ENCODE results near the gene TTC33.

The TTC33 gene

GRCh38 chr5:40679913-40680681 is 75.7 kb downstream of the TTC33 start, which contains the start of gene PTGER4:
TSS of gene PTGER4 (plus strand) at chr5:40679915. CDS start at chr5:40680994, 1,079 bp downstream.
- DNase-seq (ENCODE audit: low read depth) = peak; percentile 39

- peak; percentile 94 for DNase-seq (ENCODE audit: low read depth)
These were observed 76.4 kb downstream of the TTC33 start for GRCh38 chr5:40679148-40679912.

GRCh38 chr5:40678460-40679147 is 77.2 kb downstream of the TTC33 start:
- DNase-seq (ENCODE audit: low read depth) = peak; percentile 23

- peak; percentile 52 for DNase-seq (ENCODE audit: low read depth)
These were observed 77.7 kb downstream of the TTC33 start for GRCh38 chr5:40678026-40678425.

GRCh38 chr5:40677456-40677855 is 78.3 kb downstream of the TTC33 start:
- DNase-seq (ENCODE audit: low read depth) = no peak

- peak; percentile 90 for DNase-seq (ENCODE audit: low read depth)
These were observed 79.0 kb downstream of the TTC33 start for GRCh38 chr5:40676613-40677343.

- peak; percentile 21 for DNase-seq (ENCODE audit: low read depth)
These were observed 80.2 kb downstream of the TTC33 start for GRCh38 chr5:40675396-40676133.

GRCh38 chr5:40674661-40675235 is 81.0 kb downstream of the TTC33 start:
- no peak for DNase-seq (ENCODE audit: low read depth)

- DNase-seq (ENCODE audit: low read depth) = no peak
These were observed 83.3 kb downstream of the TTC33 start for GRCh38 chr5:40672425-40672824.

- DNase-seq (ENCODE audit: low read depth) = no peak
These were observed 86.0 kb downstream of the TTC33 start for GRCh38 chr5:40669606-40670390.

- DNase-seq (ENCODE audit: low read depth) = no peak
These were observed 88.5 kb downstream of the TTC33 start for GRCh38 chr5:40667161-40667663.

- no peak for DNase-seq (ENCODE audit: low read depth)
These were observed 89.1 kb downstream of the TTC33 start for GRCh38 chr5:40666657-40667056.

GRCh38 chr5:40665635-40666298 is 90.0 kb downstream of the TTC33 start:
- no peak for DNase-seq (ENCODE audit: low read depth)

- DNase-seq (ENCODE audit: low read depth) = no peak
These were observed 95.0 kb downstream of the TTC33 start for GRCh38 chr5:40660751-40661150.

GRCh38 chr5:40656766-40657165 is 99.0 kb downstream of the TTC33 start:
- peak; percentile 17 for DNase-seq (ENCODE audit: low read depth)

GRCh38 chr5:40656091-40656490 is 99.7 kb downstream of the TTC33 start:
- peak; percentile 28 for DNase-seq (ENCODE audit: low read depth)

GRCh38 chr5:40655138-40655537 is 100.6 kb downstream of the TTC33 start:
- no peak for DNase-seq (ENCODE audit: low read depth)

GRCh38 chr5:40654377-40654991 is 101.3 kb downstream of the TTC33 start:
- DNase-seq (ENCODE audit: low read depth) = peak; percentile 25

Data from ELR (cell line).